GM13976 (cell line): ENCODE measurements around the gene ACSF2.

Experiments used
- DNase-seq: peaks from one replicate; pipeline ENCODE4 v3.0.0; 2012; ENCODE audit warnings: low spot score
- in situ Hi-C: fragments of 300-500 bp; cut with MboI; formaldehyde crosslinking; loops from one replicate; pipeline ENCODE4 v1.12.0; 2022; ENCODE audit warnings: low sequenced_read_pairs, mixed read lengths, inconsistent platforms; ENCODE audit not compliant: unreplicated experiment
- TF ChIP-seq, protein P1 (sequence below): IDR thresholded peaks from 2 replicates; pipeline ENCODE4 v1.5.1; 2012; ENCODE audit warnings: borderline replicate concordance, mild to moderate bottlenecking; ENCODE audit not compliant: insufficient read depth; ENCODE audit errors: extremely low read depth, missing control alignments, control extremely low read depth

Gene ACSF2

DNA sequence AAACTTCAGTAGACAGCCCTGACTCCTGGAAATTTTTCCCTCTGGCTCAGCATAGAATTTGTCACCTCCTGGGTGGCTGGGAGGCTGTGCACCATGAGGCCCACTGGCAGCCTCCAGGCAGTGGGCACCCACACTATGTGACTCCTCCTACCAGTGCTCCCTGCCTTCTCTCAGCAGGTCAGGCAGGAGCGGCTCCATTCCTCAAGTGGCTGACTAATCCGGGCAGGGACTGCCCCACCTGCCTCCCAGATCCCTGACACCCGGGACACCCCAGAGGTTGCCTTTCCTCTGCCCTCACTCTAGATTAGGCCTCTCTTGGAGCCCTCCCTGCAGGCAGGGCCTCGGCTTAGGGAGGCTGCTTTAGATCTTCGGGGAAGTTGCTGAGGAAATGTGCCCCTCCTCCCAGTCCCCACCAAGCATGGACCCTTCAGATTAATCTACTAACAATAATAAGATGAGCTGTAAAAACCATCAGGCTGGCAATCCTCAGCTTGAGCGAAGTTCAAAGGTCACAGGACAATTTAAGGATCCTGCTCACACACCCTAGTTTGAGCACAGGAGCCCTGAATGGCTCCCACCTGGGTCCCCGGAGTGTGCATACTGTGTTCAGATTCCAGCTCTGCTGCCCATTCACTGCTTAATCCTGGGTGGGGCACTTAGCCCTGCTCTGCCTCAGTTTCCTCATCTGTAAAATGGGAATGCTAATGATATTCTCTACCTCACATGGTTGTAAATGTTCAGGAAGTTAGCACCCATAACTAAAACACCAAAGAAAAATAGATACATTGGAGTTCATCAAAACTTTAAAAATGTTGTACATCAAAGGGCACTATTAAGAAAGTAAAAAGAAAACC, 72.2 kb downstream of the ACSF2 start:
- no peak for DNase-seq
- TF ChIP-seq, protein P1, sequence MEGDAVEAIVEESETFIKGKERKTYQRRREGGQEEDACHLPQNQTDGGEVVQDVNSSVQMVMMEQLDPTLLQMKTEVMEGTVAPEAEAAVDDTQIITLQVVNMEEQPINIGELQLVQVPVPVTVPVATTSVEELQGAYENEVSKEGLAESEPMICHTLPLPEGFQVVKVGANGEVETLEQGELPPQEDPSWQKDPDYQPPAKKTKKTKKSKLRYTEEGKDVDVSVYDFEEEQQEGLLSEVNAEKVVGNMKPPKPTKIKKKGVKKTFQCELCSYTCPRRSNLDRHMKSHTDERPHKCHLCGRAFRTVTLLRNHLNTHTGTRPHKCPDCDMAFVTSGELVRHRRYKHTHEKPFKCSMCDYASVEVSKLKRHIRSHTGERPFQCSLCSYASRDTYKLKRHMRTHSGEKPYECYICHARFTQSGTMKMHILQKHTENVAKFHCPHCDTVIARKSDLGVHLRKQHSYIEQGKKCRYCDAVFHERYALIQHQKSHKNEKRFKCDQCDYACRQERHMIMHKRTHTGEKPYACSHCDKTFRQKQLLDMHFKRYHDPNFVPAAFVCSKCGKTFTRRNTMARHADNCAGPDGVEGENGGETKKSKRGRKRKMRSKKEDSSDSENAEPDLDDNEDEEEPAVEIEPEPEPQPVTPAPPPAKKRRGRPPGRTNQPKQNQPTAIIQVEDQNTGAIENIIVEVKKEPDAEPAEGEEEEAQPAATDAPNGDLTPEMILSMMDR: no peak
- in situ Hi-C loops: no loop called here

DNA sequence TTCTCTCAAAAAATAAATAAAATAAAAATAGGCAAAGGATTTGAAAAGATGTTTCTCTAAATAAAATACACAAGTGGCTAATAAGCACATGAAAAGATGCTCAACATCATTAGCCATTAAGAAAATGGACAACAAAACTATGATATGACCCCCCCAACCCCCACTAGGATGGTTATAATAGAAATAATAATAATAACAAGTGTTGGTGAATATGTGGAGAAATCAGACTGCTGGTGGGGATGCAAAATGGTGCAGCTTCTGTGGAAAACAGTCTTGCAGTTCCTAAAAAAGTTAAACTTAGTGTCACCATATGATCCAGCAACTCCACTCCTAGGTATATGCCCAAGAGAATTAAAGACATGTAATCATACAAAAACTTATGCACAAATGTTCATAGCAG, 73.3 kb downstream of the ACSF2 start:
- TF ChIP-seq, protein P1: no peak
- DNase-seq: no peak
- in situ Hi-C loops: no loop called here

DNA sequence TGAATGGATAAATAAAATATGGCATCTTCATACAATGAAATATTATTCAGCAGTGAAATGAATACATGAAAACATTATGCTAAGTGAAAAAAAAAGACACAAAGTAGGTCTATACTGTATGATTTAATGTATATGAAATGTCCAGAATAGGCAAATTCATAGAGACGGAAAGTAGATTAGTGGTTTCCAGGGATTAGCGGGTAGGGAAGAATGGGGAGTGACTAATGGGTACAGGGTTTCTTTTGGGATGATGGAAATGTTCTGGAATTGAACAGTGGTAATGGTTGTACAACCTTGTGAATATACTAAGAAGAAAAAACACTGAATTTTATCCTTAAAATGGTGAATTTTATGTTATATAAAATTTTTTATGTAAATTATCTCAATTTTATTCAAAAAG, 73.7 kb downstream of the ACSF2 start:
- TF ChIP-seq, protein P1: no peak
- in situ Hi-C loops: no loop called here

DNA sequence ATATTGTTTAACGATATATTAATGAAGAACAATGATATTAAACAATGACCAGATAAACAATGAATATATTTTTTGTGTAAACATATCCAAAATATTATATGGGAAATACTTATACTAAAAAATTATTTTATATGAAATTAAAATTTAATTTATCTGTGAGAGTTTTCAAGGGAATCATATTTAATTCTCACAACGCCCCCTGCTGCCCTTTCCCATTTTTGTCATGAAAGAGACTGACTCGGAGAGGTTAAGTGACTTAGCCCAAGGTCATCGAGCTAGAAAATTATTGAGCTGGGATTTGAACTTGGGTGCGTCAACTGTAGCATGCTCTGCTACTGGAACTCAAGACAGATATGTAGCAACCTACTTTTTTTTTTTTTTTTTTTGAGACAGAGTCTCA, 75.0 kb downstream of the ACSF2 start:
- TF ChIP-seq, protein P1: no peak
- no peak for DNase-seq
- in situ Hi-C loops: no loop called here

More for the DNA sequence above, 73.7 kb downstream of the ACSF2 start:
- DNase-seq: no peak

DNA sequence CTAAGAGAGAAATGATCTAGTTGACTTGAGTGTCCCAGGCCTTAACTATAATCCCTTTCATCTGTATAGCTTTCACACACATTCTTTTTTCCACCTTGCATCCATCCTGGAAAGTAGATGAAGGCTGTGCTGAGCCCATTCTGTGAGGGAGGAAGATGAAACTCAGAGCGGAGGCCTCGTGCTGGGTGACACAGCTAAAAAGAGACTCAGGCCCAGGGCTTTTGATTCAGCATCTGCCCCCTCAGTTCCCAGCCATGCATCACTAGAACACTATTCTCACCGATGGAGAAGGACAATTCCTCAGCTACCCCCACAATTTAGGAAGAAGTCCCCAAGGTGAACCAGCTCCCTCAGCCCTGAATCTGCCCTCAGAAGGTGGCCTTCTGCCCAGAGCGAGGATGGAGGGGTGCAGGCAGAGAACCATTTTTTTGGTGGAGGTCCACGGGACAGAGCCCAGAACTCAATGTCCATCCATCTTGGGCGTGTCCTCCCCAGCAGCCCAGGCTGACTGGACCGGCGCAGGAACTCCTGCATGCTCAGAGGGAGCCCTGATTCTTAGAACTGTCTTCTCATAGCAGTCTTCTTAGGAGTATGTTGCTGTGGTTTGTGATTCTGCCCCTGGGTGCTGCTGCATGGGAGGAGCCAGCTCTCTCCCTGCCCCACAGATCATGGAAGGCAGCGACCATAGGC, 76.4 kb downstream of the ACSF2 start:
- in situ Hi-C loops: no loop called here
- TF ChIP-seq, protein P1: no peak
- DNase-seq: no peak

DNA sequence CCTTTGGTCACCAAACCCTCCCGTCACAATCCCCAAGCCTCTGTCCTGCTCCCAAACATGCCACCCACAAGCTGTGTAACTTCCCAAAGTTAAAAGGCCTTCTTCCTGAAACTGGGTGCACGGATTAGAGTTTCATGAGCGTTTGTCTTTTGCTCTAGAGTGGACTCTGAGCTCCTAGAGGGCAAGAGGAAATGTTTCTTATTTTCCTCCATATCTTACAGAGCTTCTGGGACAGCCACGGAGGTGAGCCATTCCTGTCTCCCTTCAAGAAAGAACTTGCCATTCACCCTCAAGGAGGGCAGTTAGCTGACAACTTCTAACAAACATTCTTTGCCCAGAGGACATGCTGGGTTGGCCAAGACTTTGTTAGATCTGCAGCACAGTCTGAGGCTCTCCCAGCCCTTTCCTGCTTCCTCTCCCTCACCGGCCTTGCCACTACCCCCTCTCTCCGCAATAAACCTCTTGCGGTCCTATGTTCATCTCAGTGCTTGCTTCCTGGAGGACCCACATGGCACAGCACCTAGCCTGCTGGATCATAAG, 79.6 kb downstream of the ACSF2 start:
- in situ Hi-C loops: no loop called here
- TF ChIP-seq, protein P1: no peak
- no peak for DNase-seq
